Measurements from ENCODE around the gene MYO1A. TPM values are rescaled to one million over a fixed set of nuclear protein-coding genes. Genes with fewer than 3 reads are reported as not detected.

MYO1A gene
- total RNA-seq, 1 experiment from 2014 or later, result 0.26 TPM

DNA sequence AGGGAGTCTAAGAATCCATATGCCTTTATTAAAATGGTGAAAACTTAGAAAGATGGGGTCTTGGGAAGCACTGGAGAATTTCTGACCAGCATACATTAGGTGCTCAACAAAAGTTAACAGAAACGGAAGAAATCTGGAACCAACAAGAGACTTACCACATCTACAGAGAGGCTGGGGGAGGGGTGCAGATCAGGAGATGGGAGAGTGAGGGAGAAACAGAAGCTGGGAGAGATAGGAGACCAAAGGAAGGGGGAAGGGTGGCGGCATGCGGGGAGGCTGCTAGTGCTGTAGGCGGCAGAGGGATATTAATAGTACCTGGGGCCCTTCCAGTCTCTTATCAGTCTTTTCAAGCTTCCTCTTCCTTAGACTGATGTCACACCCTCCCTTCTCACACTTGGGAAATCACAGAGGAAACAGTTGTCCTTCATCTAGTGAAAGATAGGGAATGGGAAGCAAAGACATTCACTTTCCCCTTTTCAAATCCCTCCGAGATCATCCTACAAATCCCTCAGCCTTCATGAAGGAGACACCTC, 61.7 kb downstream of the MYO1A start:
- H3K36me3 Mint-ChIP-seq (ENCODE audit: insufficient read depth in 1 of 3, low read depth in 3 of 3), result no peaks in the 10 kb centered on the region; a peak in 1 of 7 replicates
- no peak overlapping the region for H3K18ac ChIP-seq (ENCODE audit: insufficient read length, low read depth, low read length)
- no peak overlapping the region for H3K4me3 Mint-ChIP-seq
- TF ChIP-seq, protein P1, sequence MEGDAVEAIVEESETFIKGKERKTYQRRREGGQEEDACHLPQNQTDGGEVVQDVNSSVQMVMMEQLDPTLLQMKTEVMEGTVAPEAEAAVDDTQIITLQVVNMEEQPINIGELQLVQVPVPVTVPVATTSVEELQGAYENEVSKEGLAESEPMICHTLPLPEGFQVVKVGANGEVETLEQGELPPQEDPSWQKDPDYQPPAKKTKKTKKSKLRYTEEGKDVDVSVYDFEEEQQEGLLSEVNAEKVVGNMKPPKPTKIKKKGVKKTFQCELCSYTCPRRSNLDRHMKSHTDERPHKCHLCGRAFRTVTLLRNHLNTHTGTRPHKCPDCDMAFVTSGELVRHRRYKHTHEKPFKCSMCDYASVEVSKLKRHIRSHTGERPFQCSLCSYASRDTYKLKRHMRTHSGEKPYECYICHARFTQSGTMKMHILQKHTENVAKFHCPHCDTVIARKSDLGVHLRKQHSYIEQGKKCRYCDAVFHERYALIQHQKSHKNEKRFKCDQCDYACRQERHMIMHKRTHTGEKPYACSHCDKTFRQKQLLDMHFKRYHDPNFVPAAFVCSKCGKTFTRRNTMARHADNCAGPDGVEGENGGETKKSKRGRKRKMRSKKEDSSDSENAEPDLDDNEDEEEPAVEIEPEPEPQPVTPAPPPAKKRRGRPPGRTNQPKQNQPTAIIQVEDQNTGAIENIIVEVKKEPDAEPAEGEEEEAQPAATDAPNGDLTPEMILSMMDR (conservative IDR thresholded peaks at IDR 0.05), result no peak
- H2BK15ac ChIP-seq (ENCODE audit: low read depth, low read length), result no peak overlapping the region
- no peak overlapping the region for H2BK5ac ChIP-seq (ENCODE audit: insufficient read length, low read length)
- no peak overlapping the region for H2BK120ac ChIP-seq (ENCODE audit: low read depth, low read length, poor library complexity, severe bottlenecking)
- H4K8ac ChIP-seq (replicated peaks; ENCODE audit: insufficient read length, low read depth, low read length), result no peak overlapping the region
- H4K20me1 ChIP-seq (ENCODE audit: control insufficient read depth, insufficient read depth, insufficient read length), result no peaks in the 10 kb centered on the region
- no peaks in the 10 kb centered on the region for H3K79me2 ChIP-seq (ENCODE audit: insufficient read depth, low read length)
- no peaks in the 10 kb centered on the region for H3K9me3 ChIP-seq (ENCODE audit: control insufficient read depth, low read depth, low read length)
- H3K9ac ChIP-seq (ENCODE audit: extremely low read depth, insufficient read length, low read length), result no peak overlapping the region
- H3K4me1 ChIP-seq (ENCODE audit: insufficient read depth, low read length), result peaks cover 3% of the 10 kb centered on the region; the same call in 1 of the 2 replicates
- H4K91ac ChIP-seq (ENCODE audit: insufficient read length, low read depth, low read length), result no peak overlapping the region
- H4K5ac ChIP-seq (ENCODE audit: insufficient read length, low read depth, low read length), result no peak overlapping the region
- no peak overlapping the region for H2AK5ac ChIP-seq (ENCODE audit: insufficient read length, low read length)
- peak overlapping the region in 1 of 3 experiments; percentile 41; a peak in 1 of 7 replicates for H3K27ac Mint-ChIP-seq
- WGBS (ENCODE audit: extremely low coverage, insufficient read length, low lambda C conversion rate), result no CpG with 5 or more reads among the region's 5 CpGs
- no peaks in the 10 kb centered on the region for H3K27me3 ChIP-seq (ENCODE audit: insufficient read depth, low read length)
- H3K4me1 Mint-ChIP-seq, result peaks cover 18 to 23% of the 10 kb centered on the region in 2 experiments
- H2AFZ ChIP-seq (ENCODE audit: low read length), result no peak overlapping the region
- H3K14ac ChIP-seq (ENCODE audit: insufficient read depth, low read length), result no peak overlapping the region
- H2BK20ac ChIP-seq (ENCODE audit: low read depth, low read length, poor library complexity, severe bottlenecking), result no peak overlapping the region
- no peak overlapping the region for H3K27ac ChIP-seq (ENCODE audit: insufficient read length, low read depth, low read length)
- no peak overlapping the region for H3K4ac ChIP-seq (ENCODE audit: low read depth, low read length)
- H2BK12ac ChIP-seq (ENCODE audit: insufficient read length, low read depth, low read length), result no peak overlapping the region
- no peak overlapping the region for H3K23ac ChIP-seq (ENCODE audit: insufficient read length, low read depth, low read length)
- no peak overlapping the region for H3T11ph ChIP-seq (ENCODE audit: low read length)
- no peak overlapping the region for H3K56ac ChIP-seq (ENCODE audit: insufficient read length, low read depth, low read length)
- peaks cover 1% of the 10 kb centered on the region; the same call in 1 of the 2 replicates for H3K27me3 Mint-ChIP-seq (ENCODE audit: low read depth)
- H3K9me3 Mint-ChIP-seq, result no peaks in the 10 kb centered on the region
- no peaks in the 10 kb centered on the region for H3K79me1 ChIP-seq (ENCODE audit: insufficient read depth, low read depth, low read length, poor library complexity, severe bottlenecking)
- no peak overlapping the region for H3K4me2 ChIP-seq (ENCODE audit: insufficient read depth, insufficient read length, low read length)
- H3K23me2 ChIP-seq (ENCODE audit: insufficient read length, low read depth, low read length, poor library complexity, severe bottlenecking), result no peaks in the 10 kb centered on the region
- DNase-seq, result peak; percentile 38

Data from H9 (cell line).